NK-92 (cell line): ENCODE measurements around the gene DNM1L.
"Not testable (repeated sequence)": the region's sequence is repeated elsewhere in the genome, so short reads cannot be mapped to it uniquely, and the experiment has no call there.

Experiments used
- DNase-seq: peaks from one replicate; lab custom pipeline; 2025; ENCODE audit not compliant: unreplicated experiment; lab: John Stamatoyannopoulos, UW

The DNM1L gene

DNA sequence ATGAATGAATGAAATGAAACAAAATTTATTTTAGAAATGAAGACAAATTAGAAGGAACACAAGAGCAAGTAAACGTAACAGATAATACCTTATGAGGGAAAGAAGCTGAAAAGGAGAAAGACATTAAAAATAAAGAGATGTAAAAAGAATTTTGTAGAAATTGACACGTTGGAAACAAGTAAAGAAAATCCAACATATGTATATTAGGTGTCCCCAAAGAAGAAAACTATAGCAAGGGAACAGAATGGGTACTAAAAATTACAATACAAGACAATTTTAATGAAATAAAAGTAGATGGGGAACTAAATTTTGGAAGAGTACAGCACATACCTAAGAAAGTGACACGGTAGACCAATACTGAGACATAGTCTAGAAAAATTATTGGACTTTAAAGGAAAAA, 16.7 kb downstream of the DNM1L start:
- no peak for DNase-seq

DNA sequence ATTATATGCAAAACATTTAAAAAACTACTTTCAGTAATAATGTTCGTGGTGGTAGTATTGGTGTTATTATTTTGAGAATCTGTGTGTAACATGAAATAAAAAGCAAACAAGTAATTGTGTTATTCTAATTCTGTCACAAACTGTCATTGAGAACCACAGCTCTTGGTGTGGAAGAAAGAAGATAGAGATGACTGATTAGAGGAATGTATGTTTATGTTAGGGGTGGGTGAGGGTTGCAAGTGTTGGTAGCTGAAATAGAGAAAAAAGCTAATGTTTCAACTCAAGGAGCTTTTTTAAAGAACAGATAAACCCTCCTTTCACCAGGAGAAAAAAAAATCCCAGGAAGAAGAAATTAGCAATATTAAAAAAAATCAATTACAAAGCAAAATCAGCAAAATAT, 18.3 kb downstream of the DNM1L start:
- no peak for DNase-seq

DNA sequence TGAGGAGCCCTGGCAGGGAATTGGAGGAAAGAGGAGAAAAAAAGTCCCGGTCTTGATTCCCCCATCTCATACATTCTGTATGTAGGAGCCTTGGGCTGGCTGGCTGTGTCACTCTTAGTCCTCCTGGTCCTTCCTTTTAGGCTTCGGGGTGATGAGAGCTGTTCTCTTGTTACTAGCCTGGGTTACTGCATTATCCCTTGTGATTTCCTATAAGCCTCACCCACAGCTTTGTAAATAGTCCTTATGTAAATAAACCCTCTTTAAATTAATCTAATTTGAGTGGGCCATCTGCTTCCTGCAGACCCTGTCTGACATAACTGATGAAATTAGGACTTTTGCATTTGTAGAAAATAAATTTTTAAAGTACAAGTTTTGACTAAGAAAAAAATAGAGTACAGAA, 19.2 kb downstream of the DNM1L start:
- DNase-seq: no peak

DNA sequence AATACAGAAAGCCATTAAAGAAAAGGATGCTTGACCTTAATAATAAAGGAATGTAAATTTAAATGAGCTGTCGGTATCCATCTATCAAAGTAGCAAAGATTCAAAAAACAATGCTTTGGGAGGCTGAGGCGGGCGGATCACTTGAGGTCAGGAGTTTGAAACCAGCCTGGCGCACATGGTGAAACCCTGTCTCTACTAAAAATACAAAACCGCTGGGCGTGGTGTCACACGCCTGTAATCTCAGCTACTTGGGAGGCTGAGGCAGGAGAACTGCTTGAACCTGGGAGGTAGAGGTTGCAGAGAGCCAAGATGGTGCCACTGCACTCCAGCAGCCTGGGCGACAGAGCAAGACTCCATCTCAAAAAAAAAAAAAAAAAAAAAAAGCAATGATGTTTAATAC, 20.3 kb downstream of the DNM1L start:
- not testable (repeated sequence) for DNase-seq

DNA sequence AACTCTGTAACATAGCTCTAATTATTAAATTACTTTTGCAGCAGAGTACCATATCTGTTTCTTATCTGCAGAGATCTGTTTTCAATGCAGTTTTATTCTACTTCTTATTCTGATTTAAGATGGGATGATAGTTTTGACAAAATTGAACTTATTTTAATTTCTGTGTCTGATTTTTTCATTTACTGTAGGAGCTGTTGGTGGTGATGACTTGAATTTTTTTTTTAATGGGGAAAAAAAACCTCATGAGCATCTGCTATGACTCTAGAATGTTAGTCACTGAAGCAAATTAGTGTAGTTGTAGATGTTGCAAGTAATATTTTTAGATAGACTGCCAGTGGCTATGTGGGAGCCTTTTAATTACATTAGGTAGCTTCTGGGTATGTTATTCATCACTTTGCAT, 23.4 kb downstream of the DNM1L start:
- no peak for DNase-seq

DNA sequence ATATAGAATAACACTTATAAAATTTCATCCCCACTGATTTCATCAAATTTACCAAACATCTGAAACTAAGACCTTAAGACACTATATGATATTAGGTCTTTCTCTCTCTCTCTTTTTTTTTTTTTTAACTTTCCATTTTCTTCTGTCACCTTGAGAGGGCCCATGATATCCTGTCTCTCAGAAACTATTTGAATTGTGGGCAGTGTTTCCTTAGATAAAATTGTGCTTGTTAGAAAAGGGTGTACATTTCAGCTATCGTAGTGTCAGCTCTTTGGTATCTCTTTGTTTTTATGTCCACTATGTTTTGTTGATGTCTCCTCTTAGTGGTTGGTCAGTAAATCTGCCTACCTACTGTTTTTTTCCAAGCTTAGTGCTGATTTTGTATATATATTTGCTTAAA, 23.8 kb downstream of the DNM1L start:
- no peak for DNase-seq

- no peak for DNase-seq
Measured at GRCh38 chr12:32705783-32706182, 26.7 kb downstream of the DNM1L start.

GRCh38 chr12:32706335-32707024, 27.4 kb downstream of the DNM1L start:
- no peak for DNase-seq

DNA sequence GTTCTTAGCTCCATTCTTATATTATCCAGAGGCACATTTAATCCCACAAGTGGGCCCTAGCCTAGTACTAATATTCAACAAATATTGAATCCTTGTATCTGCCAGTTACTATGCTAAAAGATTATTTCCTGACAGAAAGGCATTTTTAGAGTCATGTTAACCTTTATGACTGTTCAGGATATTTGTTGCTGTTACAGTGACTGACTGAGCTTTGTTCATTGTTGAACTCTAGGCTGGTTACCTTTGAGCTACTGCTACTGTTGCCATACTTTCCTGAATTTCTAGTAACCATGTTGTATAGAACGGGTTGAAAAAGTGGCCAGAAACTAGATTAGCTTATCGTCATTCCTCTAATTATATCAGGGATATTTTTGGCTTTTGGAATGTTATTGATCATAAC, 29.8 kb downstream of the DNM1L start:
- DNase-seq: no peak

GRCh38 chr12:32714772-32715171, 35.7 kb downstream of the DNM1L start:
- DNase-seq: no peak

- no peak for DNase-seq
Measured at GRCh38 chr12:32718926-32719325, 39.8 kb downstream of the DNM1L start.

GRCh38 chr12:32725308-32725707, 46.2 kb downstream of the DNM1L start:
- not testable (repeated sequence) for DNase-seq

- no peak for DNase-seq
Measured at GRCh38 chr12:32726286-32726685, 47.2 kb downstream of the DNM1L start.

GRCh38 chr12:32727237-32727636, 48.1 kb downstream of the DNM1L start:
- no peak for DNase-seq

- no peak for DNase-seq
Measured at GRCh38 chr12:32734952-32735351, 55.9 kb downstream of the DNM1L start.

DNA sequence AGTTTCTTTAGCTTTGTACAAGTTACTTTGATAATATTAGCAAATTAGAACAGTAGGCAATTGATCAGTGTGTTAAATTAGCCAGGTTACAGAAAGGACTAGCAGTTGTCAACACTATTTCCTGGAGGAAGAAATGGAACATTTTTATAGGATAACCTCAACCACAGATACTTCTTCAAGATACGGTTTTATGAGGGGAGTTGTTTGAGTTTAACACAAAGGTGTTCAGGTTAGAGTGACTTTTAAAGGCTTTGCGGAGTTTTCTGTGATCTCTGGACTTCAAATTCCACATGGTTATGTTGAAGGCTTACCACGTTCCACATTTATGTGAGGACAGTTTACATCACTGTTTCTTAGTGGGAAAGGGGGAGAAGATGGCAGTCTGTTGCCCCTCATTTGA, 57.3 kb downstream of the DNM1L start:
- DNase-seq: no peak

DNA sequence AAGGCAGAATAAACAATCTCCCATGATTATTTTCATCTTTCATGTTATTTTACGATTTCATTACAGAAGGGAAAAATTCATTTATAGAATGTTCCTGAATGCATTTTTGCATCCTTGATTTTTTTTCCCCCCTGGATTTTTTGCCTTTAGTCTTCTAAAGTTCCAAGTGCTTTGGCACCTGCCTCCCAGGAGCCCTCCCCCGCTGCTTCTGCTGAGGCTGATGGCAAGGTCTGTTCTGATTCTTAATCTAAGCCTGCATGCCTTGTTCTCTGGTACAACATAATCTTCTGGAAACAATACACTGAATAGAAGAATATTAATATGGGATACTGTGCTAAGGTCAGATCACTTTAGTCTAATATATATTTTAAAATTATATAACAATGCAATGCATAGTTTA, 58.6 kb downstream of the DNM1L start:
- no peak for DNase-seq

- no peak for DNase-seq
Measured at GRCh38 chr12:32739279-32739678, 60.2 kb downstream of the DNM1L start.

- no peak for DNase-seq
Measured at GRCh38 chr12:32742133-32742532, 63.0 kb downstream of the DNM1L start.

DNA sequence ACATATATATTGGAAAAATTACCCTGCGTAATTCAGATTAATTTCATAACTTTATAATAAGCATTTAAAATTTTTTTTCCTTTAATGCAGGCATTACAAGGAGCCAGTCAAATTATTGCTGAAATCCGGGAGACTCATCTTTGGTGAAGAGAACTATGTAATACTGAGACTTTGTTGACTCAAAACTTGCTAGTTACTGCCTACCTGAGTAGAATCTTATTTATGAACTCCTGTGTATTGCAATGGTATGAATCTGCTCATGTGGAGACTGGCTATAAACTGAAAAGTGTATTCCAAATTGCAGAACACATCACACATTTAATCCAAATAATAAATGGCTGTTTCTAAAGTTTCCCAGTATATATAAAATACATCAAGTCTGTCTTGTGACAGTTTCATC, 64.2 kb downstream of the DNM1L start:
- DNase-seq: no peak

DNA sequence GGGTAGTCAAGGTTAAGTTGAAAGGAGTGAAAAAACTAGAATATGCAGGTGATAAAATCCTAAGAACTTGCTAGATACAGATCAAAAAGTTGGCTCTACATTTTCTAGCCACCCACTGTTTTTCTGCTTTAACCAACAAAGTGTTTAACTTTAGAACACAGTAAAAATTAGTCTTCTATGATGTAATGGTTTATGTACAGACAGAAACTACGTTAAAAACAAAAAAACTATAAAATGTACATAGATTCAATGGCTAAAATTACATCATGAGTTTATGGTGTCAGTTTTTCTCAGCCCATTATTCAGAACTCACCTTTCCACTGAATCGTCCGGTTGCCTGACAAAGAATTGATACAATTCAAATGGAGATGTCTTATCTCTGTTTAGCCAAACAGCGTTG, 74.5 kb downstream of the DNM1L start:
- DNase-seq: no peak

DNA sequence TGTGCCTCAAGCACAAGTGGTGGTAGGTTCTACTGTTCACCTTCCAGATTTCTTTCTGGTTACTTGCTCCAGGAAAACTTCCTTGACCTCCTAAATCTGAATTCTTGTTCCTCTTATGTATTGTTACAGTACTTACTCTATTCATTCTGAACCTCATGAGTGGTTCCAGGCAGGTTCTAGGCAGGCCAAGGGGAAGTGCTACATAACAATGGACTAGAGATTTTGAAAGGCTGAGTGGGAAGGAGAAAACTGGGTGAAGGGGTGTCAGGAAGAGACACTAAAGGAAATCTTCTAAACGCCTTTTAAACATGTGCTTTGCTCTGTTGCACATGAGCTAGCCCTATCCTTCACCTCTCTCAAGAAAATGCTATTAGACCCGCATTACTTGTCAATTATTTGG, 75.0 kb downstream of the DNM1L start:
- no peak for DNase-seq

GRCh38 chr12:32755051-32755653, 76.1 kb downstream of the DNM1L start:
- no peak for DNase-seq
